AG04450 (cell line): ENCODE data around the gene VSTM4. TPM values are rescaled to one million over a fixed set of nuclear protein-coding genes. Genes with fewer than 3 reads are reported as not detected.

Experiments used
- CTCF ChIA-PET: fragments of 300-600, 350-600 bp; formaldehyde crosslinking; extraction: SDS; loops from one replicate; lab custom pipeline; 2022; ENCODE audit warnings: antibody characterized with exemption, inconsistent platforms; lab: Charles Lee
- POLR2A ChIA-PET: fragments of 350-600 bp; formaldehyde crosslinking; extraction: SDS; loops from one replicate; lab custom pipeline; 2021; ENCODE audit warnings: antibody characterized with exemption, inconsistent platforms; lab: Yijun Ruan, JAX
- DNase-seq: peaks from one replicate; pipeline ENCODE4 v3.0.0-alpha.2; 2011; ENCODE audit warnings: low read depth, low spot score
- H3K27ac ChIP-seq: one replicate; pipeline ENCODE4 v1.5.1; 2012; ENCODE audit warnings: low read depth, low read length, control low read depth
- H3K27me3 ChIP-seq: one replicate; pipeline ENCODE4 v1.6.0; 2012; ENCODE audit warnings: low read length; ENCODE audit not compliant: control insufficient read depth, insufficient read depth
- H3K4me3 ChIP-seq: 2 replicates; pipeline ENCODE4 v1.5.1; 2011; ENCODE audit warnings: mild to moderate bottlenecking, low read depth, low read length, control low read depth
- H3K9me3 ChIP-seq: 2 replicates; pipeline ENCODE4 v1.5.1; 2012; ENCODE audit warnings: low read length; ENCODE audit not compliant: control insufficient read depth, insufficient read depth
- CTCF ChIP-seq: IDR thresholded peaks from 2 replicates; pipeline ENCODE4 v1.5.1; 2011; ENCODE audit warnings: low read depth, low read length, control low read depth, inconsistent platforms
- polyA plus RNA-seq: library from polyadenylated mRNA; depleted of rRNA; stranded (reverse); fragments of >200 nt; gene quantifications from 2 replicates; pipeline ENCODE4 v1.2.3, GENCODE V29; 2011

The VSTM4 gene
- polyA plus RNA-seq, 1 experiment, result 3.6 TPM

- Histone ChIP-seq H3K4me3 (no peak overlapping the region), H3K27me3 (no peaks in the 10 kb centered on the region), H3K9me3 (no peaks in the 10 kb centered on the region), H3K27ac (no peak overlapping the region)
- DNase-seq, result no peak
- POLR2A ChIA-PET, result no interaction called here
- CTCF ChIA-PET, result no interaction called here
- TF ChIP-seq CTCF, result no peak
Measured at GRCh38 chr10:49033939-49034338, 81.4 kb downstream of the VSTM4 start.

GRCh38 chr10:49029666-49030065 lies 85.7 kb downstream of the VSTM4 start:
- CTCF ChIA-PET, result no interaction called here

GRCh38 chr10:49028639-49029038 lies 86.7 kb downstream of the VSTM4 start:
- POLR2A ChIA-PET, result no interaction called here
- no peaks in the 10 kb centered on the region for H3K9me3 ChIP-seq
- H3K4me3 ChIP-seq, result no peak overlapping the region
- H3K27ac ChIP-seq, result no peak overlapping the region
- no peak for DNase-seq
- TF ChIP-seq CTCF, result no peak
- no peaks in the 10 kb centered on the region for H3K27me3 ChIP-seq
- CTCF ChIA-PET, result interaction anchor here (0.6 kb wide), 1 partner anchor 54 kb away, joined by 3 read pairs; no protein-coding TSS in a partner anchor

More at GRCh38 chr10:49029666-49030065, 85.7 kb downstream of the VSTM4 start:
- POLR2A ChIA-PET, result no interaction called here
- Histone ChIP-seq H3K27ac (no peak overlapping the region), H3K27me3 (no peaks in the 10 kb centered on the region), H3K4me3 (no peak overlapping the region), H3K9me3 (no peaks in the 10 kb centered on the region)
- no peak for TF ChIP-seq CTCF
- DNase-seq, result no peak

- CTCF ChIA-PET, result no interaction called here
Measured at GRCh38 chr10:49025347-49025983, 89.9 kb downstream of the VSTM4 start.

More at GRCh38 chr10:49025347-49025983, 89.9 kb downstream of the VSTM4 start:
- POLR2A ChIA-PET, result no interaction called here
- Histone ChIP-seq H3K27ac (no peak overlapping the region), H3K9me3 (no peaks in the 10 kb centered on the region), H3K4me3 (no peak overlapping the region), H3K27me3 (no peaks in the 10 kb centered on the region)
- no peak for DNase-seq
- TF ChIP-seq CTCF, result no peak
